GM06990 (cell line): ENCODE data around the gene KRTCAP3.
"Not testable (repeated sequence)": the region's sequence is repeated elsewhere in the genome, so short reads cannot be mapped to it uniquely, and the experiment has no call there.

Experiments
- DNase-seq: peaks from one replicate; pipeline ENCODE4 v3.0.0-alpha.2; 2011; ENCODE audit not compliant: insufficient read length; ENCODE audit errors: extremely low read depth
- H3K27me3 ChIP-seq: replicated peaks from 2 replicates; pipeline ENCODE4 v1.6.0; 2011; ENCODE audit warnings: low read length; ENCODE audit not compliant: control insufficient read depth, insufficient read depth
- H3K36me3 ChIP-seq: 2 replicates; pipeline ENCODE4 v1.5.1; 2011; ENCODE audit warnings: low read length; ENCODE audit not compliant: control insufficient read depth, insufficient read depth
- H3K4me3 ChIP-seq: replicated peaks from 2 replicates; pipeline ENCODE4 v1.5.1; 2011; ENCODE audit warnings: low read depth, mild to moderate bottlenecking, control low read depth, low read length
- CTCF ChIP-seq: IDR thresholded peaks from 2 replicates; pipeline ENCODE4 v1.5.1; 2011; ENCODE audit warnings: low read length, control low read depth, mild to moderate bottlenecking, inconsistent platforms; ENCODE audit not compliant: insufficient read depth, poor library complexity, severe bottlenecking

The KRTCAP3 gene

GRCh38 chr2:27421660-27422250 lies 20.4 kb upstream of the KRTCAP3 start:
- Histone ChIP-seq H3K36me3 (no peaks in the 10 kb centered on the region), H3K27me3 (no peaks in the 10 kb centered on the region), H3K4me3 (no peak overlapping the region)
- TF ChIP-seq CTCF, result no peak
- DNase-seq, result no peak

- TF ChIP-seq CTCF, result no peak
- Histone ChIP-seq H3K36me3 (no peaks in the 10 kb centered on the region), H3K27me3 (no peaks in the 10 kb centered on the region), H3K4me3 (no peak overlapping the region)
- no peak for DNase-seq
These were observed 19.2 kb upstream of the KRTCAP3 start for GRCh38 chr2:27422958-27423357.

GRCh38 chr2:27425039-27425438 lies 17.1 kb upstream of the KRTCAP3 start:
- H3K27me3 ChIP-seq, H3K36me3 ChIP-seq, H3K4me3 ChIP-seq, DNase-seq: not testable (repeated sequence)

GRCh38 chr2:27427863-27428212 lies 14.3 kb upstream of the KRTCAP3 start:
- no peak for TF ChIP-seq CTCF
- Histone ChIP-seq H3K36me3 (no peaks in the 10 kb centered on the region), H3K27me3 (no peaks in the 10 kb centered on the region), H3K4me3 (peak overlapping the region; percentile 92)
- DNase-seq, result no peak

GRCh38 chr2:27428213-27428977 lies 13.8 kb upstream of the KRTCAP3 start, which contains the start of gene NRBP1:
TSS of gene NRBP1 (plus strand) at chr2:27428631. CDS start at chr2:27433274, 4,643 bp downstream.
- H3K27me3 ChIP-seq, result no peaks in the 10 kb centered on the region
- peaks cover 3% of the 10 kb centered on the region for H3K36me3 ChIP-seq
- TF ChIP-seq CTCF, result peak; percentile 7
- peak; percentile 94 for DNase-seq
- H3K4me3 ChIP-seq, result peak within 1 kb of the TSS; percentile 92

- H3K4me3 ChIP-seq, result peak overlapping the region; percentile 92
- TF ChIP-seq CTCF, result no peak
- H3K36me3 ChIP-seq, result peaks cover 6% of the 10 kb centered on the region
- no peaks in the 10 kb centered on the region for H3K27me3 ChIP-seq
- DNase-seq, result peak; percentile 92
These were observed 13.1 kb upstream of the KRTCAP3 start for GRCh38 chr2:27428978-27429541.
